Inflammatory macrophage treated with lipopolysaccharide for 4 hours (primary cell): ENCODE results near the gene FANCC.

Source experiments
- DNase-seq: peaks from one replicate; pipeline ENCODE4 v3.0.0-alpha.2; 2020

FANCC gene

DNA sequence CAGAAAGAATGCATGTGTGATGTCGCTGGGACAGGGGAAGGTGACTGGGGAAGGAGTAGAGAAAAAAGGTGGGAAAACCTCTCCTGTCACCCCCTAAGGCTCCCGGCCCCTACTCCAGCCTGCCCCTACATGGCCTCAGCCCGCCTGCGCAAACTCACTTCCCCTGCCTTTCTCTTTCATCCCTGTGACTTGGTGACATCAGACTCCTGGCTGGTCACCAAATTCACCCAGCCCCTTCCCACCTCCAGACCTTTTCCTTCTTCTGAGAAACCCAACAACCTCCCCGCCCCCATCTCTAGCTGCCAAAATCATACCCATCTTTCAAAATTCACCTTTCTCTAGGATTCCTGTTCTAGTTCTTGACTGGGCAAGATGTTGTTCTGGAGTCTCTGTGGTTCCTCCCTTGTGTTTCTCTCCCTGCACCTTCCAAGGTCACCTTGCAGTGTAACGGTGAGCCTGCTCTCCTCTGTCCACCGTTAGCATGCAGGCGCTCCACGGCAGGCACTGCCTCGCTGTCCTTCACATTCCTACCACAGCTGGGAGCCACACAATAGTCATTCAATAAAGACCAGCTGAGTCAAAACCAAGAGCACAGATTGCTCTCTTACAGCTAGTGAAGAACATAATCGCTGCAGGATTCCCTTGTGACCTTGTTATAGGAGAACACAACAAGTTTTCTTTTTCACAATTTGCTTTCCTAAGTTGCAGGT is 134.5 kb downstream of the FANCC start:
- no peak for DNase-seq

DNA sequence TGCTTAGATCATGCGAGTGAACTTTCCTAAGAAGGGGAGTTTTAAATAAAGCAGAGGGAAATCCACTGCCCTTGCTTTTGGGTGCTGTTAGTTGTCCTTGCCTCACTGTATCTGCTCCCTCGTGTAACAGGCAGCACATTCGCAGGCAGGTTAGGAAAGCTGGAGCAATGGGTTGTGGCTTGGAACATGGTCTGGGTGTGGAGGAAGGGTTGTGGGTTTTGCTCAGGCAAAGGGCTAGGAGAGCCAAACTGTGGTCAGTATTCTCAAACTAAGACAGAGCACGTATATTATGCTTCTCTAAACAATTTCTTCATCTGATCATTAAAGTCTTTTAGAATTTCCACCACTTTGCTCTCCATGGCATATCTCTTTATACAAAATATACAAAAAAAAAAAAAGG is 135.7 kb downstream of the FANCC start:
- no peak for DNase-seq

DNA sequence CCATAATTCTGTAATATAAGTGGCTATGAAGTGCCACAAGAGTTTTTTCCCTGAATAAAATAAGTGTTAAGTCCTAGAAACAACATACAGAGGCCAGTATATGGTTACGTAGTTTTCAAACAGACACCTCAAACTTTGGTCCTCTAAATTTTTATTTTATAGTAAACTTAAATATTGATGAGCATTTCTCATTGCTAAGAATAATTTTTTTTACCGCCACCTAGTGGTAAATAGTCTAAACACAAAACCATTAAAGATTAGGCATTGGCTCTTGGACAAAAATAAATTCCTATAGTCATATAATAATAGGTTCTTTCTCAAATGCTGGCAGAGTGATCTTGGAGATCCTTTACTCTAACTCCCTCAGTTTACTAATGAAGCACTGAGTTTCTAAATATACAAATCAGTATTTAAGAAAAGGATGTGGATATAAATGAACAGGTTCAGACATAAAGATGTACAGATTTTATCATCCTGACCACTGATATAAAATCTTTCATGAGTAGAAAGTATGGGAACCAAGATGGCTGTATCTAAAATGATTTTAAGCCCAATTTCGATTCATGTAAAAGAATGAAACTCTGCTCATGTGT is 136.2 kb downstream of the FANCC start:
- peak; percentile 19 for DNase-seq

- DNase-seq, result no peak
These were observed 139.9 kb downstream of the FANCC start for GRCh38 chr9:95177617-95178016.

DNA sequence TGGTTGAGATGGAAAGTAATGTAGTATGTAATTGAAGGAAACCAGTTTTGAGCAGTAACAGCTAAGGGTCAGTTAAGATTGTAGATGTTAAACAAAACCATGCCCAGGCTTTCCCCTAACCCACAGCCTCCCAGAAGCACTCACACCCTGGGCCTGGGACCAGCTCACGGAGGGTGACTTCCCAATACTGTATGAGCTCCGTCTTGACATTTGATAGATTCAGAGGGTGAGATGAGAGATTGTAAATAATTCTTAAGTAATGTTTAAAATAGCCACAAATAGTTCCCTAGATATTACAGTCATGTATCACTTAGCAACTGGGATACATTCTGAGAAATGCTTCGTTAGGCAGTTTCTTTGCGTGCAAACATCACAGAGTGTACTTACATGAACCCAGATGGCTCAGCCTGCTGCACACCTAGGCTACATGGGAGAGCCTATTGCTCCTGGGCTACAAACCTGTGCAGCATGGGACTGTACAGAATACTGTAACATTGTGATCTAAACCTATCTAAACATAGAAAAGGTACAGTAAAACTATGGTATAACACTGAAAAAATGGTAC is 140.7 kb downstream of the FANCC start:
- no peak for DNase-seq

DNA sequence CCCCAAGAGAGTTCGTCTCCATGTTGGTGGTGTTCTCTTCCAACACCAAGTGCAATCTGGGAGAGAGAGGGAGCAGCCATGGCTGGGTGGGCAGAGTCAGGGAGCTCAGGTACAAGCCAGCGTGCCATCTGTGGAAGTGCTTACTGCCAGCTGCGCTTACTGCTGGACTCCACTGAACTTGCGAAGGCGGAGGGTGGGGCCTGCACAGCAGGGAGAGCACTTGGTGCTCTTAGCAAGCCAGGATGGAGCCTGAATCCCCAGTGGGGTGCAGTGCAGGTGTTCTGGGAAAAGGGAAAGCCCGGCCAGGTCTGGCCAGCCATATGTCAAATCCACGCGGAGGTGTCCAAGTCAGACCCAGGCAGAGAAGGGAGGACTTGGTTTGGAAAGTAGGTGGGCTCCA is 142.0 kb downstream of the FANCC start:
- no peak for DNase-seq

DNA sequence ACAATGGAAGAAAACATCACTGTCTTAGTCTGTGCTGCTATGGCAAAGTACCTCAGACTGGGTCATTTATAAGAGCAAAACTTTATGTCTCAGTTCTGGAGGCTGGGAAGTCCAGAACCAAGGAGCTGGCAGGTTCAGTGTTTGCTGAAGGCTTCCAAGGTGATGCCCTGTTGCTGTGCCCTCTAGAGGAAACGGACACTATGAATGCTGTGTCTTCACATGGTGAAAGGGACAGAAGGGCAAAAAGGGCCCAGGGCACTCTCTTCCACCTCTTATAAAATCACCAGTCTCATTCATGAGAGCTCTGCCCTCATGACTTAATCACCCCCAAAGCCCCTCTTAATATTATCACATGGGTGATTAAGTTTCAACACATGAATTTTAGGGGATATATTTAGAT is 143.5 kb downstream of the FANCC start:
- DNase-seq, result no peak

DNA sequence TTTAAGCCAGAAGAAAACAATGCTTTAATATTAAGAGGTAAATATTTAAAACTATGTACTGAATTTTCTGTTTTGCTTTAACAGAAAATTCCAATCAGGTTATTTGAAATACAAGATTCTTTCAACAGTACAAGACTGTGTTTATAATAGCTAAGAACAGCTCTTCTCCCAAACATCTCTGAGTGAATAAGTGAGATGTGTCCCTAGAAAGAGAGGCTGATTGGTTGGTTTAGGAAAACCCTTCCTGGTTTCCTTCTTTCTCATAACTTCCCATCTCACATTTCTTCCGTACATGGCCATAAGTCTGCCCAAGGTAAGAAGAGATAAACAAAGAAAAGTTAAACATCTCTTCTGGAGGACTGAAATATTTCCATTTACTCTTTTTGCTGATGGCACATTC is 145.9 kb downstream of the FANCC start:
- no peak for DNase-seq

- DNase-seq, result no peak
These were observed 146.5 kb downstream of the FANCC start for GRCh38 chr9:95171001-95171400.

DNA sequence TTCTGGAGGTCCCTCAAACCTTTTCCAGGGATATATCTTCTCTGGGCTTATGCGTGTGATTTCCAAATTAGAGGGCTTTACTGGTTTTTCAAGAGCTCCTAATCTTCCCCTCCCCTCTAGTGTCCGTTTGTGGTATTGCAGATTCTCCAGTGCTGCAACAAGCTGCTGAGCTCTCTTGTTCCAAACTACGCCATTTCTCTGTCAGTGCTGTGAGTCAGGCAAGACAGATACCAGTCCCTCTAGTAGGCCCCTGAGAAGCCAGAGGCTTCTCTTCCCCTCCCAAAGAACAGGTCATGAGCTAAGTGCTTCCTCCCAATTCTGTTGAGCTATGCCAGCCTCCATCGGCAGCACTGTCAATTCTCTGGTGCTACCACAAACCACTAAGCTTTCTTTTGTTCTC is 149.5 kb downstream of the FANCC start:
- peak; percentile 62 for DNase-seq

GRCh38 chr9:95165004-95165403 is 152.5 kb downstream of the FANCC start:
- DNase-seq, result no peak

GRCh38 chr9:95157481-95158151 is 159.9 kb downstream of the FANCC start:
- DNase-seq, result peak; percentile 81

DNA sequence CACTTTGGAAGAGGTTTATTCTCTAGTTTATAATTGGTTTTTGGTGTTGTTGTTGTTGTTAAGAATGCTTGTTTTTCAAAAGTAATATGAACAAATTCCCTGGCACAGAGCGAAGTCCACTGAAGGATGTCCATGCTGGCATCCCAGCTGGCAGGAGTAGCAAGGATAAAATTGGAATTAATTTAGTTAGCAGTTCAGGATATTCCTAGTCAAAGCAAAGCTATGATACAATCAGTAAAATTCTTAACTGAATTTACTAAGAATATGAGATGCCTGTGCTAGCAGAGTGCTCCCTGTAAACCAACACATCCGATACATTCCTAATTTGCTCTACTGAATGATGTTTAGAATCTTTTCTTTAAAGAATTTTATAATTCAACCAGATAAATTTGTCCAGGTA is 161.4 kb downstream of the FANCC start:
- no peak for DNase-seq

- DNase-seq, result no peak
These were observed 162.3 kb downstream of the FANCC start for GRCh38 chr9:95155220-95155619.

- no peak for DNase-seq
These were observed 166.6 kb downstream of the FANCC start for GRCh38 chr9:95150903-95151302.

- DNase-seq, result no peak
These were observed 169.3 kb downstream of the FANCC start for GRCh38 chr9:95148208-95148520.

DNA sequence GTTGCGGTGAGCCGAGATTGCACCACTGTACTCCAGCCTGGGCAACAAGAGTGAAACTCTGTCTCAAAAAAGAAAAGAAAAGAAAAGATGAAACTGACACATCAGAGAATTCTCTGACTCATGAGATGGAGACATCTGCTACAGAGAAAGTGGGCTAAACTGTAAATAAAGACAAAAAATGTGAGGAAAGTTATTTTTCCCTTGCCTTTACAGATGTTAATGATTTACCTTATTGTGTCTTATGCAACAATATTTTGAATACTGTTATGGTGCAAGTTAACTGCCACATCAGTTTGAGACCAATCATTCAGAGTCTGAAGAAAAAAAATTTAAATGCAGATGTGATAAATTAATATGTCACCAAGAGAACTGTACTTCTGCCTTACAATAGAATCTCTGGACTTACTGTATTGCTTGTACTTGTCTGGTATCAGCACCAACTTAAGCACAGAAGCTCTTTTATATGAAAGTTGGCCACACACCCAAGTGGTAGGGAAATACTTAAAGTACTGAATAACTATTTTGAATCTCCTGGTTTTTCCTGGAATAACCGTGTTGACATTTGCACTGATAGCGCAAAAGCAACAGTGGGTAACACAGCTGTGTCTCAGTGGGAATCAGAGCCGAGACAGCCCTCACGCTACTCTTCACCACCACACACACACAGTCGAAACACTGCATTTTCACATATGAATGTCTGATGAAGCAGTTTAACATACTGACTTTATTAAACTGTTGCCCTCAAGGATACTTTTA is 169.9 kb downstream of the FANCC start:
- DNase-seq, result no peak

- no peak for DNase-seq
These were observed 173.6 kb downstream of the FANCC start for GRCh38 chr9:95143591-95144561.

DNA sequence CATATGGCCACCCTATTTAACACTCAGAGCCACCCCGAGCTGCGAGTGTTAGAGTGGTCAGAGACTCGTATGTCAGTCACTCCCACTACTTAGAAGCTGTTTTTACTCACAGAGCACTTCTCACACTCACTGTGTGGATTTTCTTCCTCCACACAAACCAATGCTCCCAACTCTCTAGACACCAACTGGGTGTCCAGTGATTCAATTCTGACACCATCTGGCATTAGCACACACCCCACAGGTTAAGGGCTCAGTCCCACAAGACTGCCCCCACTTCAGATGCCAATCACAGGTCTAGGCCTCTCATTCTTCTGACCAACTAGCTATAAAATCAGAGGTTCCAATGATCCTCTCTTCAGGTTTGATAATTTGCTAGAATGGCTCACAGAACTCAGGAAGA is 174.8 kb downstream of the FANCC start:
- no peak for DNase-seq

GRCh38 chr9:95142315-95142714 is 175.2 kb downstream of the FANCC start:
- no peak for DNase-seq

DNA sequence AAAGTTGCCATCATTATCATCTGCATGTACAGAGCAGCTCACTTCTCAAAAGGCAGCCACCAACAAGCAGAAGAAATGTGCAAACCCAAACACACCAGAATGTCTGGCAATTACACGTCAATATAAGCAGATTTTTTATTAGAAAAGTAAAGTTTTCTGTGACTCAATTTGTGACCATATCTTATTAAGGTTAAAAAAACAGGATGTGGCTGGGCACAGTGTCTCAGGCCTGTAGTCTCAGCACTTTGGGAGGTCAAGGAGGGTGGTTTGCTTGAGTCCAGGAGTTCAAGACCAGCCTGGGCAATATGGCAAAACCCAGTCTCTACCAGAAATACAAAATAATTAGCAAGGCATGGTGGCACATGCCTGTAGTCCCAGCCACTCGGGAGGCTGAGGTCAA is 176.7 kb downstream of the FANCC start:
- DNase-seq, result no peak

DNA sequence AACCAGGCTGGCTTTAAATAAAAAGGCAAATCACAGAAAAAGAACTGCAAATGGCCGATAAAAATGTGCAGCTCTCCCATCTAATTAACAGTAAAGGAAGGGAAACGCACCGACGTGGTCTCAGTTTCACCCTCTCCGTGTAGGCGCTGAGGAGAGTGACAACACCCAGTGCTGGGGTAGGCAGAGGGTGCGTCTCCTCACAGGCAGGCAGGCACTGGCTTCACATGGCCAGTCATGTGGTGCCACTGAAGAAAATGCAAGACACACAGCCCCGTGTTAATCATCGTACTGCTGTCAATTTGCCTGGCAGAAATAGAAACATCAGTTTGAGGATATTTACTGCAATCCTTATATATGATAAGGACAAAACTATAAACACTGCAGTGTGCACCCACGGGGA is 178.4 kb downstream of the FANCC start:
- no peak for DNase-seq
